T follicular helper cell (primary cell): ENCODE data around the gene ANKS1B.
A peak's percentile ranks its signal among the peaks of the same experiment; 100 is the strongest.
"Not testable (repeated sequence)": the region's sequence is repeated elsewhere in the genome, so short reads cannot be mapped to it uniquely, and the experiment has no call there.

Source experiments
- DNase-seq: peaks from one replicate; pipeline ENCODE4 v3.0.0-alpha.2; 2020; ENCODE audit warnings: low read depth

Gene ANKS1B

DNA sequence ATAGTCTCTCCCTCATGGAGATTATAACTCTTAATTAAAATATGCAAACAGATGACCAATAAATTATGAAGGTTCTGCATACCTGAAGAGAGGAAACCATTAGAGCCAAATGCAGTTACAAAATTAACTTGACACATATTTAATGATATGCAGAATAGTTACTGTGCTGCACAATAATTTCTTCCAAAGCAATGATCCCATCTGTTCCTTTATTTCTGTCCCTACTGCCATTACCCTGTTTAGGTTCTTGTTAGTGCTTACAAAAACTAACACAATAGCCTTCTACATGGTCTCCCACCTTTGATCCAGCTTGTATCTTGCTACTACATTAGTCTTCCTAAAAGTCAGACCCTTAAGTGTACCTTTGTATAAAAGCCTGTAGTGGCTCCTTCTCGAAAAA lies 928.5 kb downstream of the ANKS1B start:
- no peak for DNase-seq

DNA sequence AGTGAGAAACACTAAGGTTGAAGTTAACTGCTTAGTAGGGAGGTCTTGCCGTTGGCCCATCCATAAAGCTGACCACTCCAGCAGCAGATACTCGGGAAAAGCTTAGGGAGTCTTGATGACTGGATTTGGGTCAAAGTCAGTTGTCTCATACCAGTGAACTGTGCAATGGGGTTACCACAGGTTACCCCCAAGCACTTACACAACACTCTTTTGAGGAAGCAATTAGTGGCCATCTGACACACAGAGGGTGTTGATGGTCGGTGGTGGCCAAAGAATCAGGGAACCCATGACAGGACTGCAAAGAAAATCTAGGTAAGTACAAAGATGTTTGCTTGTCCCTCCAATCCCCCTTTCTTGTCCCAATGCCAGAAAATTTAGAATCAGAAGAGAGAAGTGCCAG lies 929.4 kb downstream of the ANKS1B start:
- no peak for DNase-seq

DNA sequence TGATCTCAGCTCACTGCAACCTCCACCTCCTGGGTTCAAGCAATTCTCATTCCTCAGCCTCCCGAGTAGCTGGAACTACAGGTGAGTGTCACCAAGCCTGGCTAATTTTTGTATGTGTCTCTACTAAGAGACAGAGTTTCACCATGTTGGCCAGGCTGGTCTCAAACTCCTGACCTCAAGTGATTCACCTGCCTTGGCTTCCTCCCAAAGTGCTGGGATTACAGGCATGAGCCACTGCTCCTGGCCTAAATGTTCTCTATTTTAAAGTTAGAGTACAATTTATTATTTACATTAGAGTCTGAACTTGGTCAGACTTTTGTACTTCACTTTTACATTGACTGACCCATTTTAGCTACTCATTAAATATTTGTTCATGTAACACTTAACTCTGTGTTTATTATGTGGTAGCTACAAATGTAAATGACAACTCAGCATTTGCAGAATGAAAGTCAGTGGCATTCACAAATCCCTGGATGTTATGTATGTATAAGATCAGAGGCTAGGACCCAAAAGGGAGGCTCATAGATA lies 930.1 kb downstream of the ANKS1B start:
- no peak for DNase-seq

DNA sequence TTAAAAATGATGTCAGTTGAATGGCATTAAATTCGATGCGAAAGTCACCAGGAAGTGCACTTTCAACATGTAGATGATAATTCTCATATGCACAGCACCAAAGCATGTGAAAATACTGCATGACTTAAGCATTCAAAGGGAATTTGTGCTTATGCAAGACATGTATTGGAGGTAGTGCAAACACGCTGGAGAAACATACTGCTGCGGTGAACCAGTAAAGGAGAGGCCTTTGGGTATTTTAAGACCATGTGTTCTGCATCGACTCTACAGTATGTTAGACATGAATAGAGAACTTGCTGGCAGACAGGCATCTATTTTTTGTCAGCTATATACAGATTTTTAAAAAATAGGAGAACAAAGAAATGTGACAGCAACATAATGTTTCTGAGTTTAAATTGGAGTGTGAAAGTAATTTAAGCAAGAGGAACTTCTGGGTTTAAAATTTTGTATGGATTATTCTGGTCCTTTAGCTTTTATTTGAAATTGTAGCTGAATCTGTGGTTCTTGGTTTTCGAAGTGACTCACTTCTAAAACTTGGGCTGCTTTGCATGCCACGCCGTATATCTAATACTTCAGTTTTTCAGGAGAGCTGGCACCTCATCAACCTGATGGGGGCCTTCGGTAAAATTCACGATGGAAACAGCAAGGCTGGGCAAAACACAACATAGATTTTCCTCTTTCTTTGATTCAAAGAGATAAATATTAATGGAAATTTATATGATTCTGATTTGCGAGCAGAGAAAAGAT lies 930.9 kb downstream of the ANKS1B start:
- no peak for DNase-seq

DNA sequence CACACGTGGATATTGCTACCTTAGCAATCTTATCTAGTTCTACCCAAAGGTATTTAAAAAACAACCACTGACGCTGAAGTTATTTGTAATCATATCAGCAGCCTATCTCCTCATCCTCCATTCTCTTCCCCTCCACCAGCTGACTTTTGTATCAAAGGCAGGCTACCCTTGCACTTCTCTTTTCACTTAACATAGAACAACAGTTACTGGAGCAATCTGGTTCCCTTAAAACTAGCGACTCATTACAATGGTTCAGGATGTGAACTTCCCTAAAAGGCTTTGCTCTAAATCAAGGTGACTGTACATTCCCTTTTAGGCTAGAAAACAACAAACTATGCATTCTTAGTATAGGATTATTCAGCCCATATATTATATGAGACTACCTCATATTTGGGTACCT lies 935.0 kb downstream of the ANKS1B start:
- no peak for DNase-seq

DNA sequence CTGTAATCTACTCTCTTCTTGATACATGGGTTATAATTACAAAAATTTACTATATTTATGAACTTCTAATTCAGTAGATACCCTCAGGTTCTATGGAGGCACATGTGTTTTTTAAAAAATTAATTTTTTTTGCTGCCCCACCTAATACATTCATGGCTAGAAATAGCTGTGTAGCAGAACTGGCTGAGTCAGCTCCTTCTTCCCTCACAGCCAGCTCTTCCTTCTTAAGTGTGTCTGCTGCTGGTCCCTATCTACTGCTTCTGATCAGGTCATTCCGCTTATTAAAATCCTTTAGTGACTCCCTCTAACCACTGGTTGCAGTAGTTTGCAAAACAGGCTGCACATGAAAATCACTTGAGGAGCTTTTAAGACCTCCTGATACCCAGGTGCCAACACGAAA lies 939.6 kb downstream of the ANKS1B start:
- no peak for DNase-seq

DNA sequence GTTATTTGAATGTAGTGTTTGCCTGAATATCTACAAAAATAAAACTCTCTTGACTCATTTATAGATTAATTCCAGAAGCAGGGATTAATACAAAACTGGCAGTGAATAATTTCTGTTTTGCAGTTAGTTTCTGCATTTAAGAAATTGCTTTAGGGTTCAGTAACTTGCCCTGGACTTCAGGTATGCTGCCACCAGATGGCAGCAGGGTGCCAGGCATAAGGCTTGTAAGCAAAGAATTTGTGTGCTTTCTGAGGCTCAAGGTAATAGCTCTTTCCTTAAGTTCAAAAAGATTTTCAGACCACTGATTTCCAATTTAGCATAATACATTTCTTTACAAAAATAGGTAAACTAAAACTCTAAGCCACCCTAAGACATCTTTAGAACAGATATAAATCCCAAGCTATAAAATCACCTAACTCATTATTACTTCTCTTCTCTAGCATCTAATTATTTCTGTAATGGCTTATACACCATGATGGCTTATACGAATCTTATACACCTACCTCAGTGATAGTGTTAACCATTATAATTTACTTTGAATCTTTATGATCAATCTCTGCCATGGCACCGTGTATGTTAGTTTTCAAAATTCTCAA lies 941.3 kb downstream of the ANKS1B start:
- DNase-seq, result peak; percentile 17

DNA sequence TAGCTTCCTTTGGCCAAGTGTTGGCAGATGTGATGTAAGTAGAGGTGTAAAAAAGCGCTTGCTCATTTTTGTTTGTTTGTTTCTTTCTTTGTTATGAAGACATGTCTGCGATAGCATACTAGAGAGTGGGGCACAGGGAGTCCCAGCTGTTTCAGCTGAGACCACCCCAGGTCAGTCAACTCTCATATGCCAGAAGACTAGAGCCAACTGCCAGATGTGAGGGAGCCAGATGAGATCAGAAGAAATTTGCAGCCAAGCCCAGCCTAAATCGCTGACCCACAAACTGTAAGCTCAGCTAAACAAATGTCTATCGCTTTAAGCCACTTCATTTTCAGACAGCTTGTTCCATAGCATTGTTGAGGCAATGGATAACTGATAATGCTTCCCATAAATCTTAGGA lies 942.5 kb downstream of the ANKS1B start:
- no peak for DNase-seq

DNA sequence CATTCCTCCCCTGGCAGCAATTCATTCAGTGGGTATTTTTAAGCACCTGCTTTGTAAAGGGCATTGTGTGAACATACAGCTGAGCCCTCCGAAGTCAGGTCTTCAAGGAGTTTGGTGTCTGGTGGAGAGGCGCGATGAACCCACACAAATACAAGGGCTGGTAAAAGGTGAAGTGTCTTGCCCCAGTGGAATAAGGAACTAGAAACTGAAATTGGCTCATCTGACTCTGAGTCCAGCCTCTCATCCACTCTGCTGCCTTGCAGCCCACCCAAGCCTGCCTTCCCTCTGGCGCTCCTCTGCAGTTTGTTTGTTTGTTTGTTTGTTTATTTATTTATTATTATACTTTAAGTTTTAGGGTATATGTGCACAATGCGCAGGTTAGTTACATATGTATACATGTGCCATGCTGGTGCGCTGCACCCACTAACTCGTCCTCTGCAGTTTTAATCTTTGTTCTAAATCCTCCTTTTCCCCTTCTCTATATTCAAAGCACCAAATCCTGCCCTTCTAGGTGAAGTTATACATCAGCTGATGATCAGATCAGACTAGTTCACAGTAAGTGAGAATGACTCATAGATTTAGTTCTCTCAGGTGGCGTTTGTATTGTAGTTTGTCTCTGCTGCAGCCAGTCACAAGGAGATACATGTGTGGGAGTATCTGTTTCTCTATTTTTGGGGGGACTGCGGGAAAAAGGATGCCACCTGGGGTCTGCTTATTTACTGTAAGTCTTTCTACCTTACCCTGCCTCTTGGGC lies 945.2 kb downstream of the ANKS1B start:
- no peak for DNase-seq

DNA sequence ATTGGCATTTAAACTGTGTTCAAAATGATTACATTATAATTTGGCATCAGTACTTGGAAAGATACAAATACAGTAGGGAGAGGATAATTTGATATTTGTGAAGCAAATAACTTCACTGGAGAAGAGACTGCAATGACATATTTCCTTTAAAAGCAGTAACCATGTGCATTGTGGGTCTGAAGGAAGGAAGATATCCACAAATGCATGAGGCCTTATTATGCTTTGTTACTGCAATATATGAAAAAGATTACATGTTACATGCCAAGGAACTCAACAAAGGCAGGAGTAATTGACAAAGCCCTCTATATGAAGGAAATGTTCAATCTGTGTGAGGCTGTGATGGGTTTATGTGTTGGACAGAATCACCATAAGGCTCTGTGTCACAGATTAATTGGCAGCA lies 948.2 kb downstream of the ANKS1B start:
- no peak for DNase-seq

DNA sequence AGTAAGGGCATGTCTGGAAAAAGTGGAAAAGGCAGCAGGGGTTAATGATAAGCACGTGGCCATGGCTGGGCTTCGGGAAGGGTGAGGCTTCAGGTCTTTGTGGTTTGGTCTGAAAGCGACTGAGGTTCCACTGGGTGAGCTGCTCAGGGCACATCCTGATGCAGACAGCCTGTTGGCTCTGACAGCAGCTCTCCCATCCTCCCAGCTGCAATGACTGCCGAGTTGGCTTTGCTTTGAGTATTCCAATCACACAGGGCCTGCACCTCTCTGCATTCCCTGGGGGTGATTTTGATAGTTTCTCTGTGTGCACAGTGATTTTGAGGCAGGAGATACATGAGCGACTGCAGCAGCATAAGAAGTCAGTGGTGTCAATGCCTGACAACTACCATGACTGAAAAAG lies 948.9 kb downstream of the ANKS1B start:
- DNase-seq, result no peak

DNA sequence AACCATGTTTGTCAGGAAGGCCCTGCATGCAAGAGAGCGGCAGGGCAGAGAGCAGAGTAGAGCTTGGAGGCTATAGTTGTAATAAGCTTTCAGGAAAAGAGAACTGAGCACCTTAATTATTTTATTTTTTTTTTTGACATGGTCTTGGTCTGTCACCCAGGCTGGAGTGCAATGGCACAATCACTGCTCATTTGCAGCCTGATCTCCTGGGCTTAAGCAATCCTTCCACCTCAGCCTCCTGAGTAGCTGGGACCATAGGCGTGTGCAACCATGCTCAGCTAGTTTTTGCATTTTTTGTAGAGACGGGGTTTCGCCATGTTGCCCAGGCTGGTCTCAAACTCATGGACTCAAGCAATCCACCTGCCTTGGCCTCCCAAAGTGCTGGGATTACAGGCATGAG lies 950.5 kb downstream of the ANKS1B start:
- DNase-seq, result not testable (repeated sequence)

DNA sequence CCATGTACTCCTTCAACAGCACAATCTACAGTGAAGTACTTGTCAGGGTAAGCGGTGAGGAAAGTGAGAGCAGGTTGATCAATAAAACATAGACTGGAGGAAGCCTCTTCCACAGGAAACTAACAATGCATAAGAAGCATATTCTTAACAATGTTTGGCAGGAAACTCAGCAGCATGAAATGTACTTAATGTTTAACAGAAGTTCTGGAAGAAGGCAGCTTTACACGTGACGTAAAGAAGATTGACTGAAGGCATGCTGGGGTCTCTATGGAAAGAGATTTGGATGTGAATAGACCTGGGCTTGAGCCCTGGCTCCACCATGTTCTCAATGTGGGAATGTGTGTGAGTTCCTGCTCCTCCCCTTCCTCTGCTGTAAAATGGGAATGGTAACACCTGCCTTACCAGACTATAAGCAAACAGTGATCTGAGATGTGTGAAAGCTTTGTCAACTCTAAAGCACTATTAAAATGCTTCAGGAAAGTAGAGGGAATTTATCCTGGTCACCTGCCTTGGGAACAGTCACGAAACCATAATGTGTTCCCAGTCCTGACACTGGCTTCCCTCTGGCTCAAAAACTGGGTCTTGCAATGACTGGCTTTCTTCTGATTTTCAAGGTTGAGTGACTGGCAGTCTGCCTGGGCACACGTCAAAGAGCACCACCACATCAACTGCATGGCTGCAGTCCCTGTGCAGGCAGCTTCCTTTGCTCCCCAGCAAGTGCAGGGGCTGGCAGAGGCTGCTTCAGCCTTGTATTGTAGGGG lies 955.0 kb downstream of the ANKS1B start:
- no peak for DNase-seq

DNA sequence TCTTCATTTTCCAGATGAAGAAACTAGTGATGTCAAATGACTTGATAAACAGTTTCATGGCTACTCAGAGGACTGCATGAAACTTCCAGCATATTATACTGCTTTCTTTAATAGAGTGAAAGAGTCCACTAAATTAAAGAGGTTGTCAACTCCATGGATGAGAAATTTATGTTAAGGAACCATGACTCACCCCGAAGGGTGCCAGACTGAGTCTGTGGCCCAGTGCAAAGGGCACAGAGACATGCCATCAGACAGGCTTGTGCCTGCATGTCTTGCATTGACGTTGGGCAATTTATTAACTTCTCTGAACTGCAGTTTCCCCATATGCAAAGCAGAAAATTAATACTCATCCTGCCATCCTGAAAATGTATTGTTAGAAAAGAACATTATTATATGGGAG lies 957.3 kb downstream of the ANKS1B start:
- DNase-seq, result no peak

DNA sequence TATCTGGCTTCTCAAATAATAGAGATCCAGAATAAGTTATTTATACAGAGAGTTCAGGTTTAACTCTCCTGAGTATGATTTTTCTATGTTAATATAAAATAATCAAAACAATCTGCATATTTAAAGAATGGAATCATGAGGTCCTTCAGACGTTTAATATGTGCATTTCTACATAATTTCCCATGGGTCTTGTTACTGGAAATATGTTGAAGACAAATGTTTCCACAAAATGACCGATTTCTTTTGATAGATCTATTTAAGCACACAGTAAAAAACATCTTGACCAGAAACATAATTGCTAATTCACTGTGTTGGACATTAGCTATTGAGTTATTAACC lies 957.7 kb downstream of the ANKS1B start:
- no peak for DNase-seq

DNA sequence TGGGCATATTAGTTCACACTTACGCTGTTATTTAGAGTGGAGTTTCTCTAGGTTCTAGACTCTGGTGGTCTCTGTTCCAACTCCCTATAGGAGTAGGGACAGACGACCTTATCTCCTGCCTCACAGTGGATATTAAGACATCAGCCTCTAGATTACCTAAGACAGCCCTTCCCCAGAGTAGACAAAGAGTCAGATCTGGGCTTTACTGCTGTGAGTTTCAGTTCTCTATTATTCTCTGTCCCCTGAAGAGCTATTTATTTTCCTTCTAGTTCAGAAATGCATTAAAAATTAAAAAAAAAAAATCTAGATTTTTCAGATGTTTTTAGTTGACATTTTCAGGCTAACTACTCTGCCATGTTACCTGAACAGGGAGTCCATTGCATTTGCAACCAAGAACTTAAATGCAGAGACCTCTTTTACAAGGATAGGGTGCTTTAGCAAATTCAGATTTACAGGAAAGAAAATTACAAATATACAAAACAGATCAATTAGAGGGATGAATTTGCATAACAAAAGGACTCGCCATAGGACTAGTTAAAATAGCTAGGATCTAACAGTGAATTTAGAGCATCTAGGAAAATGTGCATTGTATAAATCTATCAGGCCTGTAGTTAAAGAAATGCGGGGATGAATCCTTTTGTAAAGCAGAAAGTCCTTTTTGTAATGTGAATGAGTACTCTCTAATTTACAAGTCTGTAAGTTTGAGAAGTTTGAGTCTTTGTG lies 958.2 kb downstream of the ANKS1B start:
- no peak for DNase-seq

DNA sequence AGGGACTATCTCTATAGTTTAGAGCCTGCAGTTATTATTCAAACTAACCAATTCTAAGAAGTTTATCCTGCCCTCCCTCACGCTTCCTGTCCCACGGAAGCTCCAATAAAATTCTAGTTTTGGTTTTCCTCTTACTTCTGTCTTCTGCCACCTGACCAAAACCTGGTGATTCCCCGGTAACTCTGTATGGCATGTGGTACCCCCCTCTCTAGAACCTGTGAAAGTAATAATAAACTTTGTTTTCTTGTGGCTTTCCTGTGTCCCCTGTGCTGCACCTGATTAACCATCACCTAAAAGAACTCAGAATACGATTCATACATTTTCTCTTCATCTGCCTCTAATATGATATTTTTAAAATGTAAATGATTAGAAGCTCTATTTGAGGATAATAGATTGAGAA lies 959.9 kb downstream of the ANKS1B start:
- DNase-seq, result no peak

DNA sequence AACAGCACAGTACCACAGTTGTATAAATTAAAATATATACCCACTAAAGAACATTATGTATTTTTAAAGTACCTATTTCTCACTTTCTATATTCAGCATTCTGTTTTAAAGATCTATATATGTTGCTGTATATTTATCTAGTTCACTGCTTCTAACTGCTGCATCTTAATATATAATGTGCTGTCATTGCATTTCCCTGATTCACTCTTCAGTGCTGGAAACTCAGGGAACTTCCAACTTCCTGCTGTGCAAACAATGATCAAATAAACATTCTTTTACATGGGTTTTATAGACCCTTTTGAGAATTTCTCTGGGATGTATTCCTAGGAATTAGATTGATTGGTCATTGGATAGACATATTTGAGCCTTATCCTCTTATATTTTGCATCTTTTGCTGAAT lies 960.5 kb downstream of the ANKS1B start:
- DNase-seq, result no peak

DNA sequence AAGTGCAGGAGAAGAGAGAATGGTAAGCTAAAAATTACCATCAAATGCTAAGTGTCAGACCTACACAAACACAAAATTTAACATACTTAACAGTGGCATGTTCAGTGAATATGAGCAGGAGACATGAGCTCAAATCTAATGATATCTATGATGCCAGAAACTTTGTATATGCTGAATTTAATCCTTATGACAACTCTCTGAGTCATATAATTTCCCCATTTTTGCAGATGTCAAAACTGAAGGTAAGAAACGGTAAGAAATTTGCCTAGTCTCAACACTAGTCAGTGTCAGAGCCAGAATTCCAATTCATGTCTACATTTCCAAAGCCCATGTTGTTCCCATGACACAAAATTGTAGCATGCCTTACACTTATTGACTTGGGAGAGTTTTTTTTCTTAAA lies 963.9 kb downstream of the ANKS1B start:
- no peak for DNase-seq

DNA sequence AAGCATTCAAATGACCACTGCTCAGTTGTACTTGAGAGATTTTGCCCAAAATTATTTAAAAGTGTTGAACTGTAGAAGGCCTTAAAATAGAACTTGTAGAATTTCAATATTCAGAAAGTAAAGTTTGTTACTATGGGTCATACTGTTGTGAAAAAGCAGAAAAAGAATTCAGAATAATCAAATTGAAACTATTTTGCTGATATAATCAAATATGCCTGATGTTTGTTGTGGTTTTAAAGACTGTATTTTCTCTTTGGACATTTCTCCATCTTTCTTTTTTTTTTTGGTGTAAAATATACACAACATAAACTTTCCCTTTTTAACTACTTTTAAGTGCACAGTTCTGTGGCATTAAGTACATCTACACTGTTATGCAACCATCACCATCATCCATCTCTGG lies 964.9 kb downstream of the ANKS1B start:
- no peak for DNase-seq

DNA sequence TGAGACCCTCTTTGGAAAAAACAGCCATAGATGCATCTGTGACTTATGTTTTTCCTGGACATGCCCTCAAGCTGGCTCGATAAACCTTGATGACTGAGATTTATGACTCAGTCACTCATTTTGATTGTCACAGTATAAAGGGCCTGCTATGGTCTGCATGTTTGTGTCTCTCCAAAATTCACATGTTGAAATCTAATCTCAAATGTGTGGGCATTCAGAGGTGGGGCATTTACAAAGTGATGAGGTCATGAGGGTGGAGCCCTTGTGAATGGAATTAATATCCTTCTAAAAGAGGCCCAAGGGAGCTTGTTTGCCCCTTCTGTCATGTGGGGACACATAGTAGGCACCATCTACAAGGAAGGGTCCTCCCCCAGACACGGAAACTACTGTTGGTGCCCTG lies 966.8 kb downstream of the ANKS1B start:
- DNase-seq, result no peak
